ENCODE data around the gene BRD4. TPM values are rescaled to one million over a fixed set of nuclear protein-coding genes. Genes with fewer than 3 reads are reported as not detected.
A peak's percentile ranks its signal among the peaks of the same experiment; 100 is the strongest.

BRD4 gene
- total and polyA plus RNA-seq, 2 experiments from 2014 or later = 63.8 to 115 TPM

- Mint-ChIP-seq H3K4me1 (peaks cover 7% of the 10 kb centered on the region; the same call in 2 of the 3 replicates), H3K27me3 (ENCODE audit: insufficient read depth, low read depth, poor library complexity) (peaks cover 22% of the 10 kb centered on the region), H3K36me3 (ENCODE audit: low read depth) (peaks cover 39% of the 10 kb centered on the region), H3K4me3 (peak overlapping the region; percentile 1; the same call in 1 of the 3 replicates), H3K27ac (no peak overlapping the region), H3K9me3 (no peaks in the 10 kb centered on the region)
- Histone ChIP-seq H3K4me2 (no peak overlapping the region), H3F3A (replicated peaks; ENCODE audit: low read depth) (peaks cover 27% of the 10 kb centered on the region), H3K4me3 (no peak overlapping the region), H2AFZ (no peak overlapping the region), H3K27me3 (ENCODE audit: insufficient read depth) (no peaks in the 10 kb centered on the region), H4K20me1 (replicated peaks; ENCODE audit: insufficient read depth) (peaks cover 9% of the 10 kb centered on the region; the same call in 1 of the 2 replicates), H3K79me2 (replicated peaks; ENCODE audit: insufficient read depth) (no peaks in the 10 kb centered on the region), H3K27ac (ENCODE audit: low read depth) (peak overlapping the region; percentile 74), H3K4me1 (ENCODE audit: insufficient read depth) (no peaks in the 10 kb centered on the region; the same call in 1 of the 2 replicates), H3K9me2 (ENCODE audit: insufficient read depth) (no peaks in the 10 kb centered on the region), H3K36me3 (ENCODE audit: insufficient read depth) (peaks cover 13% of the 10 kb centered on the region; the same call in 1 of the 2 replicates)
- DNase-seq (ENCODE audit: low spot score) (no peak), ATAC-seq (no peak)
- TF ChIP-seq ZNF462 (CRISPR knock-in tag; IDR thresholded peaks at IDR 0.05) (no peak), POLR2AphosphoS5 (IDR thresholded peaks at IDR 0.05; ENCODE audit: low read depth) (no peak), NANOG (IDR thresholded peaks at IDR 0.05; ENCODE audit: borderline replicate concordance) (no peak)
Observed at GRCh38 chr19:15234431-15235130, 97.8 kb downstream of the BRD4 start.

GRCh38 chr19:15231271-15231670 lies 101.1 kb downstream of the BRD4 start:
- Mint-ChIP-seq H3K4me1 (peaks cover 7% of the 10 kb centered on the region; the same call in 2 of the 3 replicates), H3K36me3 (ENCODE audit: low read depth) (peaks cover 18% of the 10 kb centered on the region), H3K4me3 (peak overlapping the region; percentile 82), H3K27ac (no peak overlapping the region), H3K9me3 (no peaks in the 10 kb centered on the region; the same call in 2 of the 3 replicates), H3K27me3 (ENCODE audit: insufficient read depth, low read depth, poor library complexity) (peaks cover 20% of the 10 kb centered on the region)
- ATAC-seq = no peak
- no peaks in the 10 kb centered on the region for H3K79me2 ChIP-seq (replicated peaks; ENCODE audit: insufficient read depth)
- no peak overlapping the region for H2AFZ ChIP-seq
- H4K20me1 ChIP-seq (replicated peaks; ENCODE audit: insufficient read depth) = peaks cover 9% of the 10 kb centered on the region; the same call in 1 of the 2 replicates
- H3K36me3 ChIP-seq (ENCODE audit: insufficient read depth) = peaks cover 12% of the 10 kb centered on the region; the same call in 1 of the 2 replicates
- H3K4me3 ChIP-seq = peak overlapping the region; percentile 86
- no peaks in the 10 kb centered on the region for H3K27me3 ChIP-seq (ENCODE audit: insufficient read depth)
- H3K27ac ChIP-seq (ENCODE audit: low read depth) = no peak overlapping the region
- H3K4me2 ChIP-seq = peak overlapping the region; percentile 93
- H3K4me1 ChIP-seq (ENCODE audit: insufficient read depth) = no peaks in the 10 kb centered on the region; the same call in 1 of the 2 replicates
- peaks cover 25% of the 10 kb centered on the region for H3F3A ChIP-seq (replicated peaks; ENCODE audit: low read depth)
- H3K9me2 ChIP-seq (ENCODE audit: insufficient read depth) = no peaks in the 10 kb centered on the region
- DNase-seq (ENCODE audit: low spot score) = no peak
- TF ChIP-seq CTCF (conservative IDR thresholded peaks at IDR 0.05; ENCODE audit: low read depth in 2 of 2) (no peak), ZNF114 (CRISPR knock-in tag; IDR thresholded peaks at IDR 0.05) (no peak), JUNB (IDR thresholded peaks at IDR 0.05; ENCODE audit: unreplicated experiment) (no peak), ZNF331 (CRISPR knock-in tag; IDR thresholded peaks at IDR 0.05; ENCODE audit: low read depth) (no peak), EZH2 (IDR thresholded peaks at IDR 0.05; ENCODE audit: low read depth, unreplicated experiment) (no peak), POLR2AphosphoS5 (IDR thresholded peaks at IDR 0.05; ENCODE audit: low read depth) (no peak), REST (IDR thresholded peaks at IDR 0.05; ENCODE audit: unreplicated experiment) (no peak)
